Measurements from ENCODE around the gene AMPD2.
"Not testable (repeated sequence)": the region's sequence is repeated elsewhere in the genome, so short reads cannot be mapped to it uniquely, and the experiment has no call there.

The AMPD2 gene

DNA sequence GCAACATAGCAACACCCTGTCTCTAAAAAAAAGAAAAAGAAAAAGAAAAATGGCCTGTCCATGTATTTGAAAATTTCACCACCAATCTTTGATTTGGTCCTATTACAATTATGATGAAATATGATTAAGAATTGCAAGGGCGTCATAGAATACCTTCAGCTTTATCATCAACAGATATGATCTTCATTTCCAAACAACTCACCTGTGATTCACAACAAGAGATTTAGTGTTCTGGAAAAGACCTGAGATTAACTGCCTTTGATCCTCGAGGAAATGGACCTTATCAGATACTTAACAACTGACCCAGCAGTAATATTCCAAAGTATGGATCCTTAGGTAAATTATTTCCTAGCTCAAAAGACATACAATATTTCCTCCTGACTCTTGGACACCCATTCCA, 32.8 kb downstream of the AMPD2 start:
- DNase-seq (ENCODE audit: low spot score), result no peak

GRCh38 chr1:109653306-109653705, 33.7 kb downstream of the AMPD2 start:
- no peak for DNase-seq (ENCODE audit: low spot score)

- DNase-seq (ENCODE audit: low spot score), result no peak
Measured at GRCh38 chr1:109654519-109654918, 34.9 kb downstream of the AMPD2 start.

GRCh38 chr1:109655615-109656519, 36.2 kb downstream of the AMPD2 start, which contains the start of gene GSTM4:
Gene GSTM4 (plus strand): TSS chr1:109656099. CDS start chr1:109656390, 291 bp downstream.
- peak; percentile 72 for DNase-seq (ENCODE audit: low spot score)

- no peak for DNase-seq (ENCODE audit: low spot score)
Measured at GRCh38 chr1:109657395-109657794, 37.8 kb downstream of the AMPD2 start.

GRCh38 chr1:109657970-109658369, 38.3 kb downstream of the AMPD2 start:
- DNase-seq (ENCODE audit: low spot score), result no peak

DNA sequence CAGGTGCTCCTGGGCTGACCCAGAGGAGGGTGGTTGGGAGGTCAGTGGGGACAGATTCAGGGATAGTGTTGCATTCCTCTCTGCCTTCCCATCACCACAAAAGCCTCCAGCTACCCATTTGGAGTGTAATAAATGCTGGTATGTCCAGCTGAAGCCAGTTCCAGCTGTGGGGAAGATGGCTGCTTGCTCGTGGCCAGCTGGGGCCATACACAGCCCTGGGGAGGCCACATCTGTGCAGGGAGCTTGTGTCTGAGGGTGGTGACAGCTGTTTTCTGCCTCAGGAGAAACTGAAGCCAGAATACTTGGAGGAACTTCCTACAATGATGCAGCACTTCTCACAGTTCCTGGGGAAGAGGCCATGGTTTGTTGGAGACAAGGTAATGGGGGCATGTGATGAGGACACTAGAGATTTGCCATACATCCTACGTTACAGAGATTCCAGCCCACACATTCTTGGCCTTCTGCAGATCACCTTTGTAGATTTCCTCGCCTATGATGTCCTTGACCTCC, 39.0 kb downstream of the AMPD2 start:
- no peak for DNase-seq (ENCODE audit: low spot score)

- no peak for DNase-seq (ENCODE audit: low spot score)
Measured at GRCh38 chr1:109659145-109659544, 39.5 kb downstream of the AMPD2 start.

GRCh38 chr1:109659997-109660690, 40.5 kb downstream of the AMPD2 start:
- no peak for DNase-seq (ENCODE audit: low spot score)

GRCh38 chr1:109660691-109661026, 41.0 kb downstream of the AMPD2 start:
- not testable (repeated sequence) for DNase-seq (ENCODE audit: low spot score)

DNA sequence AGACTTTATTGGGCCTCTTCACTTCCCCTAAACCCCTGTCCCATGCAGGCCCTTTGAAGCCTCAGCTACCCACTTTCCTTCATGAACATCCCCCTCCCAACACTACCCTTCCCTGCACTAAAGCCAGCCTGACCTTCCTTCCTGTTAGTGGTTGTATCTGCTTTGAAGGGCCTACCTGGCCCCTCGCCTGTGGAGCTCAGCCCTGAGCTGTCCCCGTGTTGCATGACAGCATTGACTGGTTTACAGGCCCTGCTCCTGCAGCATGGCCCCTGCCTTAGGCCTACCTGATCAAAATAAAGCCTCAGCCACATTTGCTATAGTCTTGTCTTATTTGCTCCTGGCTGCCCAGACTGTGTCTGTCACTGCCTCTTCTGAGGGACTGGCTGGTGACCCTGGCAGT, 41.8 kb downstream of the AMPD2 start:
- no peak for DNase-seq (ENCODE audit: low spot score)

DNA sequence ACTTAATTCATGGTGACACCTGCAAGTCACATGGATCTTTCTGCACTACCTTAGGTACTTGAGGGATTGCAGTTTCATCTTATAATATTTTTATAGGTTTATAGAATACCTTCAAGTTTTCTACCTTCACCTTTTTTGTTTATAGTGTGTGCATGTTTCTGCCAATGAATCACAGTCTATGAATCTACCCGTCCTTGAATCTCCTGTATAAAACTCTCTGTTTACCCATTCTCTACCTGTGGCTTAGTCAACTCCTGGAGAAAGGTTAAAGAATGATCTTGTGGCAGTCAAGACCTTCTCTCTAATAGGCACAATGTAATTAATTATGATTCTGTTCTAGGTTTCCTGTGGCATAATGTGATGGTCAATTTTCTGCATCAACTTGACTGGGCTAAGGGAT, 45.0 kb downstream of the AMPD2 start:
- no peak for DNase-seq (ENCODE audit: low spot score)

GRCh38 chr1:109667452-109668122, 48.0 kb downstream of the AMPD2 start, which contains the start of gene GSTM2:
Gene GSTM2 (plus strand): TSS chr1:109668057. CDS start chr1:109668116, 59 bp downstream.
- DNase-seq (ENCODE audit: low spot score), result peak; percentile 74

GRCh38 chr1:109668123-109668775, 48.6 kb downstream of the AMPD2 start:
- no peak for DNase-seq (ENCODE audit: low spot score)

GRCh38 chr1:109669246-109669948, 49.8 kb downstream of the AMPD2 start:
- DNase-seq (ENCODE audit: low spot score), result no peak

- not testable (repeated sequence) for DNase-seq (ENCODE audit: low spot score)
Measured at GRCh38 chr1:109669949-109670302, 50.3 kb downstream of the AMPD2 start.

- no peak for DNase-seq (ENCODE audit: low spot score)
Measured at GRCh38 chr1:109671067-109671466, 51.4 kb downstream of the AMPD2 start.

- DNase-seq (ENCODE audit: low spot score), result not testable (repeated sequence)
Measured at GRCh38 chr1:109673861-109674260, 54.2 kb downstream of the AMPD2 start.

DNA sequence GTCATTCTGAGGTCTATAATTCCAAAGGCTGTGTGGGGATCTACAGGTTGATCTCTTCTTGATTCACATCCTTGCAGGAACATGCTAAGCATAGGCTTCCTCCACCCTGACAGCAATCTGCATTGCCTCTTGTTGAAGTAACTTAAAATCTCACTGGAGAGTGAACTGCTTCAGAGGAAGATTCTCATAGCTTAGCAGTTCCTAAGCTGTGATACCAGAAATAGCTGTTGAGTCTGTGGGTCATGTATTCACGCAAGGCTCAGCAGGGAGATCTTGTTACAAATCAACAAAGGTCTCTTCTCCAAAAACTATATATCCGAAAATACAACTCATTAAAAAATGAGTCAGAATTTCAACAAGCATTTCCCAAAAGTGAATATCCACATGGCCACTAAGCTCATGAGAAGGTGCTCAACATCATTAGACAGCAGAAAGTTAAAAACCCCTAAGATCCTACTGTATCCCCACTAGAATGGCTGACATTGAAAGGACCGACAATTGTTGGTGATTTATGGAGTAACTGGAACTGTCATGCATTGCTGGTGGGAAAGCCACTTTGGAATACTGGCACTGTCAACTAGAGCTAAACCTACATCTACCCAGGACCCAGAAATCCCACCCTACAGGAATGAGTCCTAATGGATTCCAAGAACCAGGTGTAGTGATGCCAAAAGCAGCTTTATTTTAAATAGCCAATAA, 57.2 kb downstream of the AMPD2 start:
- DNase-seq (ENCODE audit: low spot score), result not testable (repeated sequence)

GRCh38 chr1:109677459-109677858, 57.8 kb downstream of the AMPD2 start:
- no peak for DNase-seq (ENCODE audit: low spot score)

DNA sequence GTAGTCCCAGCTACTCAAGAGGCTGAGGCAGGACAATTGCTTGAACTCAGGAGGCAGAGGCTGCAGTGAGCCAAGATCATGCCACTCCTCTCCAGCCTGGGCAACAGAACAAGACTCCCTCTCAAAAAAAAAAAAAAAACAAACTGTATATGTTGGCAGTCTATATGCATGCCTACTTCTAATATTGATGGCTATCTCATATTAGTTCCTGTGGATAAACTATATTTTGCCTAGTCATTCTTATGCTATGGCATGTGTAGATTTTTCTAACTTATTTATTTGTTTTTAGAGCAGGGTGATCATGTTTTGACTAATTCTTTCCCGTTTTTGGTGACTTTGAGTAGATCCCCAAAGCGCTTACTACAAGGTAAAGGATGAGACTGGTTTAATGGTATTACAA, 59.0 kb downstream of the AMPD2 start:
- DNase-seq (ENCODE audit: low spot score), result not testable (repeated sequence)
